Choroid plexus epithelial cell (primary cell): ENCODE results near the gene PRR7.

Experiments
- DNase-seq: peaks from one replicate; pipeline ENCODE4 v3.0.0-alpha.2; 2010; ENCODE audit warnings: low read depth
- H3K4me3 ChIP-seq: 2 replicates; pipeline ENCODE4 v1.5.1; 2011; ENCODE audit warnings: low read depth, mild to moderate bottlenecking, control low read depth, low read length, moderate library complexity
- CTCF ChIP-seq: conservative IDR thresholded peaks from 2 replicates; pipeline ENCODE4 v1.5.1; 2011; ENCODE audit warnings: low read depth, mild to moderate bottlenecking, control low read depth, inconsistent platforms, low read length, moderate library complexity

The PRR7 gene

GRCh38 chr5:177494346-177495195 is 48.0 kb downstream of the PRR7 start:
- peak overlapping the region; percentile 83 for H3K4me3 ChIP-seq
- peak; percentile 49 for TF ChIP-seq CTCF
- peak; percentile 95 for DNase-seq

DNA sequence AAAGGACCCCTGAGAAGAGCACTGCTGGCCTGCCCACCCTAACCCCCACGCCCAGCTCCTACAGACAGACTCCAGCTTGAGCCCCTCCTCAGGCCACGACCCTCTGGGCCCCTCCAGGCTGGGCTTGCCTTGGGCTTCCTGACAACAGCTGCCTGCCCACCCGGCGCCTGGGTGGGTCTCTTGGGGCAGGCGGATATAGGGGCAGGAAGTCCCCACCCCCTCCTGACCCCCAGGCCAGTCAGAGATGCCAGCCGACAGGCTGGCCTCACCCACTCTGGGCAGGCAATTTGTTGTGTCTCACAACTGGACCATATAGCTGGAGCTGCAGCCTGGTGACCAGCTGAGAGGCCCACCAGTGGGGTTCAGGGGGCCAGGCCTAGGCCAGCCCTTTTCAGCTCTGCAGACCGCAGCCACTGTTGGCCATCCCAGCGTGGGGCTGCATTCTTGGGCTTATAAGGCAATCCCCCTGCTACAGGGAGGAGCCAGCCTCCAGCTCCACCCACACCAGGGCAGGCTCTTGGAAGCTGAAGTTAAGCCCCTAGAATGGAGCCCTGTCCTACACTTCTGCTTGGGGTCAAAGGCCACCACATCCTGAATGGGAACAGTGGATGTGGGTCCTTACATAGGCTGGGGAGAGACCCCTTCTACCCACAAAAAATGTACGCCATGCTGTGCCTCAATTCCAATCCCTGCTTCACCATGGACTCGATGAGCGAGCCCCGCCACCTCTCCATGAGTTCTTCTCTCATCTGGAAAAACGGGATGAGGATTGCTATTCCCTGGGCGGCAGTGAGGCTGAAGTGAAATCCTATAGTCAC is 48.8 kb downstream of the PRR7 start:
- peak overlapping the region; percentile 83 for H3K4me3 ChIP-seq
- peak; percentile 99 for DNase-seq
- TF ChIP-seq CTCF: no peak

- DNase-seq: peak; percentile 85
- TF ChIP-seq CTCF: peak; percentile 60
- H3K4me3 ChIP-seq: peak overlapping the region; percentile 83
These were observed 49.6 kb downstream of the PRR7 start for GRCh38 chr5:177496070-177496726.

- peak; percentile 97 for DNase-seq
- peak overlapping the region; percentile 83 for H3K4me3 ChIP-seq
- TF ChIP-seq CTCF: no peak
These were observed 50.2 kb downstream of the PRR7 start for GRCh38 chr5:177496727-177497291.

DNA sequence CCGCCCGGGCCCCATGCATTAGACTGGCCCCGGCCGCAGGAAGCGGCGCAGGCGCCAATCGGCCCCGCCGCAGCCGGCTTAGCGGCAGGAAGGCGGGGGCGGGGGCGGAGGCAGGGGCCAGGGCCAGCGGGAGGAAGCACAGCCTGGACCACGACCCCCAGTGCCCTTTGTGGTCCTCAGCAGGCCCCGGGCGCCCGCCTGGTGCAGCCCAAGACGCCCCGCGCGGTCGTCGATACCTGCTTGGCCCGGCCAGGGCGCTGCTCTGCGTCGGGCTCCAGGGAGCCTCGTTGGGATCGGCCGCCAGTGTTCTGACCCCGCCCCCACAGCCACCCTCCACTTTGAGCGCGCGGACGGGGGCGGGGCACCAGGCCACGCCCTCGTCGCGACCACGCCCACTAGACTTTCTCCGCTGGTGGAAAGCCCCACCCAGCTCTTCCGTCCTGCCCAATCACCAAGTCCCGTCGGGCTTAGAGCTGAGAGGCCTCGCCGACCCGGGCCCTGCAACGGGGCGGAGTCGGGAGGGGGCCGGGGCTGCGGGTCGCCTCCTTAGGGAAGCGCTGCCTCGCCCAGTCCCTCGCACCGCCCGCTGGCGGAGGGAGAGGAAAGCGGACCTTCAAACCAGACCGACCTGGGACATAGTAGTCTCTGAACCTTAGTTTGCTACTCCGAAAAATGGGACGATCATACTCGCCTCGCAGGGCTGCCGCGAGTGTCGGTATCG is 50.8 kb downstream of the PRR7 start, which contains the start of gene PDLIM7:
PDLIM7 (minus strand) TSS at position 313 of the 721 bp plus-strand sequence. CDS start 1,092 bp downstream, outside the sequence.
- peak; percentile 4 for TF ChIP-seq CTCF
- H3K4me3 ChIP-seq: peak within 1 kb of the TSS; percentile 83
- DNase-seq: peak; percentile 99
